DND-41 (cell line): Measurements from ENCODE around the gene NTS.

Experiments used
- ATAC-seq: fragments of 200-7000 bp; cut with Tn5 transposase; 3 replicates; pipeline ENCODE4 v1.9.1; 2021; ENCODE audit warnings: low read depth; ENCODE audit not compliant: insufficient read depth
- DNase-seq: peaks from one replicate; pipeline ENCODE4 v3.0.0-alpha.2; 2020
- H2AFZ ChIP-seq: 2 replicates; pipeline ENCODE4 v1.6.0; 2012; ENCODE audit warnings: low read depth, low read length
- H3K27ac ChIP-seq: 2 replicates; pipeline ENCODE4 v1.5.1; 2012; ENCODE audit warnings: low read length, inconsistent platforms
- H3K27me3 ChIP-seq: fragments of 200-600 bp; sonication (generic); 2 replicates; pipeline ENCODE4 v1.6.0; 2012; ENCODE audit warnings: low read length, mild to moderate bottlenecking, inconsistent platforms; ENCODE audit not compliant: insufficient read depth, poor library complexity
- H3K36me3 ChIP-seq: 2 replicates; pipeline ENCODE4 v1.5.1; 2012; ENCODE audit warnings: low read length, inconsistent platforms; ENCODE audit not compliant: insufficient read depth
- H3K4me1 ChIP-seq: 2 replicates; pipeline ENCODE4 v1.5.1; 2012; ENCODE audit warnings: mild to moderate bottlenecking, low read length; ENCODE audit not compliant: insufficient read depth
- H3K4me2 ChIP-seq: 2 replicates; pipeline ENCODE4 v1.6.0; 2012; ENCODE audit warnings: mild to moderate bottlenecking, moderate library complexity, low read length, inconsistent platforms; ENCODE audit not compliant: insufficient read depth
- H3K4me3 ChIP-seq, 2 experiments: fragments of 200-600 bp in 1 of 2; shearing (Covaris generic) in 1 of 2; 2 replicates each; pipeline ENCODE4 v1.5.1; 2012 to 2016; ENCODE audit warnings: inconsistent platforms in 2 of 2, low read length in 2 of 2, mild to moderate bottlenecking in 2 of 2, low read depth in 1 of 2, moderate library complexity in 1 of 2
- H3K79me2 ChIP-seq: 2 replicates; pipeline ENCODE4 v1.6.0; 2012; ENCODE audit warnings: low read length, inconsistent platforms; ENCODE audit not compliant: insufficient read depth
- H3K9ac ChIP-seq: 2 replicates; pipeline ENCODE4 v1.6.0; 2012; ENCODE audit warnings: low read depth, mild to moderate bottlenecking, inconsistent platforms, low read length, moderate library complexity
- H3K9me3 ChIP-seq: 2 replicates; pipeline ENCODE4 v1.5.1; 2012; ENCODE audit warnings: low read length, moderate library complexity, mild to moderate bottlenecking, inconsistent platforms; ENCODE audit not compliant: insufficient read depth, severe bottlenecking
- H4K20me1 ChIP-seq: 2 replicates; pipeline ENCODE4 v1.6.0; 2012; ENCODE audit warnings: low read length; ENCODE audit not compliant: insufficient read depth
- EZH2 ChIP-seq: IDR thresholded peaks from 3 replicates; pipeline ENCODE4 v1.6.1; 2012; ENCODE audit warnings: borderline replicate concordance, low read depth, mild to moderate bottlenecking, moderate library complexity, low read length, inconsistent platforms; ENCODE audit not compliant: severe bottlenecking
- TF ChIP-seq, protein P1 (sequence below): IDR thresholded peaks from 2 replicates; pipeline ENCODE4 v1.5.1; 2012; ENCODE audit warnings: borderline replicate concordance, low read length, moderate library complexity, mild to moderate bottlenecking; ENCODE audit not compliant: poor library complexity, severe bottlenecking; ENCODE audit errors: extremely low read depth

NTS gene

GRCh38 chr12:85927166-85927565 is 53.1 kb downstream of the NTS start:
- TF ChIP-seq, protein P1, sequence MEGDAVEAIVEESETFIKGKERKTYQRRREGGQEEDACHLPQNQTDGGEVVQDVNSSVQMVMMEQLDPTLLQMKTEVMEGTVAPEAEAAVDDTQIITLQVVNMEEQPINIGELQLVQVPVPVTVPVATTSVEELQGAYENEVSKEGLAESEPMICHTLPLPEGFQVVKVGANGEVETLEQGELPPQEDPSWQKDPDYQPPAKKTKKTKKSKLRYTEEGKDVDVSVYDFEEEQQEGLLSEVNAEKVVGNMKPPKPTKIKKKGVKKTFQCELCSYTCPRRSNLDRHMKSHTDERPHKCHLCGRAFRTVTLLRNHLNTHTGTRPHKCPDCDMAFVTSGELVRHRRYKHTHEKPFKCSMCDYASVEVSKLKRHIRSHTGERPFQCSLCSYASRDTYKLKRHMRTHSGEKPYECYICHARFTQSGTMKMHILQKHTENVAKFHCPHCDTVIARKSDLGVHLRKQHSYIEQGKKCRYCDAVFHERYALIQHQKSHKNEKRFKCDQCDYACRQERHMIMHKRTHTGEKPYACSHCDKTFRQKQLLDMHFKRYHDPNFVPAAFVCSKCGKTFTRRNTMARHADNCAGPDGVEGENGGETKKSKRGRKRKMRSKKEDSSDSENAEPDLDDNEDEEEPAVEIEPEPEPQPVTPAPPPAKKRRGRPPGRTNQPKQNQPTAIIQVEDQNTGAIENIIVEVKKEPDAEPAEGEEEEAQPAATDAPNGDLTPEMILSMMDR: no peak
- TF ChIP-seq EZH2: no peak
- Histone ChIP-seq H3K27me3 (no peaks in the 10 kb centered on the region), H3K9ac (no peak overlapping the region), H2AFZ (no peak overlapping the region), H3K4me1 (no peaks in the 10 kb centered on the region), H4K20me1 (no peaks in the 10 kb centered on the region), H3K79me2 (no peaks in the 10 kb centered on the region), H3K27ac (no peak overlapping the region), H3K4me2 (no peak overlapping the region), H3K36me3 (no peaks in the 10 kb centered on the region), H3K9me3 (no peaks in the 10 kb centered on the region), H3K4me3 (no peak overlapping the region)
- ATAC-seq: no peak
- no peak for DNase-seq
